HG03139 (cell line): ENCODE results near the gene EARS2.
"Not testable (repeated sequence)": the region's sequence is repeated elsewhere in the genome, so short reads cannot be mapped to it uniquely, and the experiment has no call there.

Experiments used
- ATAC-seq: cut with Tn5 transposase; IDR thresholded peaks from one replicate; pipeline ENCODE4 v1.9.1; 2021; ENCODE audit not compliant: unreplicated experiment

EARS2 gene

GRCh38 chr16:23570992-23571632 lies 14.0 kb upstream of the EARS2 start:
- no peak for ATAC-seq

GRCh38 chr16:23567602-23568001 lies 10.5 kb upstream of the EARS2 start:
- no peak for ATAC-seq

GRCh38 chr16:23566724-23567123 lies 9.6 kb upstream of the EARS2 start:
- ATAC-seq = no peak

- no peak for ATAC-seq
These were observed 7.6 kb upstream of the EARS2 start for GRCh38 chr16:23564575-23565363.

- no peak for ATAC-seq
These were observed 6.0 kb upstream of the EARS2 start for GRCh38 chr16:23563186-23563585.

- no peak for ATAC-seq
These were observed 5.4 kb upstream of the EARS2 start for GRCh38 chr16:23562505-23562904.

- no peak for ATAC-seq
These were observed 4.4 kb upstream of the EARS2 start for GRCh38 chr16:23561586-23561985.

GRCh38 chr16:23557779-23558702 lies 891 bp upstream of the EARS2 start:
- no peak for ATAC-seq

- no peak for ATAC-seq
These were observed 2.6 kb downstream of the EARS2 start for GRCh38 chr16:23554536-23554935.

GRCh38 chr16:23552161-23552560 lies 5.0 kb downstream of the EARS2 start:
- ATAC-seq = no peak

GRCh38 chr16:23549938-23550337 lies 7.2 kb downstream of the EARS2 start:
- no peak for ATAC-seq

GRCh38 chr16:23544436-23544835 lies 12.7 kb downstream of the EARS2 start:
- no peak for ATAC-seq

GRCh38 chr16:23540817-23541178 lies 16.4 kb downstream of the EARS2 start:
- ATAC-seq = not testable (repeated sequence)

GRCh38 chr16:23539984-23540816 lies 16.9 kb downstream of the EARS2 start:
- no peak for ATAC-seq

GRCh38 chr16:23538919-23539278 lies 18.3 kb downstream of the EARS2 start:
- no peak for ATAC-seq

GRCh38 chr16:23537390-23537789 lies 19.8 kb downstream of the EARS2 start:
- ATAC-seq = no peak

- ATAC-seq = no peak
These were observed 21.2 kb downstream of the EARS2 start for GRCh38 chr16:23535901-23536300.

GRCh38 chr16:23534868-23535860 lies 22.0 kb downstream of the EARS2 start:
- ATAC-seq = no peak

- no peak for ATAC-seq
These were observed 24.7 kb downstream of the EARS2 start for GRCh38 chr16:23532448-23532847.

GRCh38 chr16:23530062-23530461 lies 27.1 kb downstream of the EARS2 start:
- no peak for ATAC-seq
